Measurements from ENCODE around the gene PRR11.

DNA sequence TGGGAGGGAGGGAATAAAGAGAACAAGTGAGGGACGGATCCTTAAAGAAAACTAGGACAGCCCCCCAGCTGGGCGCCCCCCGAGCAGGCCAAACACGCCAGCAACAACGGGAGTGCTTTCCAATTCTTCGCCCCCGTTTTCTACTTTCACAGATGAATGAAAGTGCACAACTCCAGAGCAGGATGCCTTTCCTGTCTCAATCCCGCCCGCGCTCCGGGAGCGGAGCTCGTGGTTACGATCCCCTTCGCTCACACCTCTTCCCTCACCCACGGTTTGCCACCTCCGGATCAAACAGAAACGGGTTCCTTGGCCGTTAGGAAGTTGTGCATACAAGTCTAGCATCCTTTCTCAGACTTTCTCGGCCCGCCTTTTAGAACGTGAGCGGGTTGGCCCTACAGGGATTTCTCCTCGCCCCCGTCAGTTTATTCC lies 1.2 kb upstream of the PRR11 start:
- TF ChIP-seq BHLHE40 (IDR thresholded peaks at IDR 0.05; ENCODE audit: low read depth, low read length) (no peak), CTCF (conservative IDR thresholded peaks at IDR 0.05; ENCODE audit: low read depth, low read length) (no peak), RFX5 (IDR thresholded peaks at IDR 0.05; ENCODE audit: low read depth, low read length) (no peak), POLR2A (IDR thresholded peaks at IDR 0.05; ENCODE audit: low read depth, low read length) (no peak), USF2 (IDR thresholded peaks at IDR 0.05; ENCODE audit: low read depth, low read length) (no peak)
